GM20000 (cell line): Measurements from ENCODE around the gene MUSK.
"Not testable (repeated sequence)": the region's sequence is repeated elsewhere in the genome, so short reads cannot be mapped to it uniquely, and the experiment has no call there.

Source experiments
- DNase-seq: peaks from one replicate; pipeline ENCODE4 v3.0.0; 2012; ENCODE audit warnings: low spot score
- CTCF ChIP-seq: IDR thresholded peaks from 2 replicates; pipeline ENCODE4 v1.5.1; 2012; ENCODE audit warnings: mild to moderate bottlenecking, control low read depth; ENCODE audit errors: extremely low read depth, missing control alignments

The MUSK gene

GRCh38 chr9:110659891-110660541 is 8.6 kb upstream of the MUSK start:
- DNase-seq, result no peak
- TF ChIP-seq CTCF, result no peak

- no peak for TF ChIP-seq CTCF
- no peak for DNase-seq
These were observed 842 bp downstream of the MUSK start for GRCh38 chr9:110669433-110669832.

- no peak for TF ChIP-seq CTCF
- no peak for DNase-seq
These were observed 3.3 kb downstream of the MUSK start for GRCh38 chr9:110671849-110672248.

- no peak for DNase-seq
- TF ChIP-seq CTCF, result no peak
These were observed 4.4 kb downstream of the MUSK start for GRCh38 chr9:110672873-110673510.

GRCh38 chr9:110687497-110687896 is 18.9 kb downstream of the MUSK start:
- no peak for TF ChIP-seq CTCF

GRCh38 chr9:110688329-110688728 is 19.7 kb downstream of the MUSK start:
- DNase-seq, result no peak
- no peak for TF ChIP-seq CTCF

More at GRCh38 chr9:110687497-110687896, 18.9 kb downstream of the MUSK start:
- DNase-seq, result no peak

GRCh38 chr9:110691002-110691549 is 22.5 kb downstream of the MUSK start:
- TF ChIP-seq CTCF, result no peak
- no peak for DNase-seq

- not testable (repeated sequence) for DNase-seq
These were observed 27.3 kb downstream of the MUSK start for GRCh38 chr9:110695846-110696245.
